ENCODE measurements around the gene ADAD2.

DNA sequence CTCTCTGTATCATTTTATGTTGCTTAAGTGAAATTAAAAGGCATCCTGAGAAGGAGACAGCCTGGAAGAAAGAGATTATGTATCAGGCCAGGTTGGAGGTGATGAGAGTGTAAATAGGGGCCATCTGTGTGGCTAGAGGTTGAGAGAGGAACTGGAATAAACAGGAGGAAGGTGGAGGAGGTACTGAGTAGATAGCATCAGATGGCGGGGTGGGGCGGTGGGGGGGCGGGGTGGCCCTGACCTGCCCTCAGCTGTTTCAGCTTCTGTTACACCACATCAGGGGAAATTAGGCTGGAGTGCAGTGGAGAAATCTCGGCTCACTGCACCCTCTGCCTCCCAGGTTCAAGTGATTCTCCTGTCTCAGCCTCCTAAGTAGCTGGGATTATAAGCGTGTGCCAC is 55.7 kb downstream of the ADAD2 start:
- TF ChIP-seq, protein P1, sequence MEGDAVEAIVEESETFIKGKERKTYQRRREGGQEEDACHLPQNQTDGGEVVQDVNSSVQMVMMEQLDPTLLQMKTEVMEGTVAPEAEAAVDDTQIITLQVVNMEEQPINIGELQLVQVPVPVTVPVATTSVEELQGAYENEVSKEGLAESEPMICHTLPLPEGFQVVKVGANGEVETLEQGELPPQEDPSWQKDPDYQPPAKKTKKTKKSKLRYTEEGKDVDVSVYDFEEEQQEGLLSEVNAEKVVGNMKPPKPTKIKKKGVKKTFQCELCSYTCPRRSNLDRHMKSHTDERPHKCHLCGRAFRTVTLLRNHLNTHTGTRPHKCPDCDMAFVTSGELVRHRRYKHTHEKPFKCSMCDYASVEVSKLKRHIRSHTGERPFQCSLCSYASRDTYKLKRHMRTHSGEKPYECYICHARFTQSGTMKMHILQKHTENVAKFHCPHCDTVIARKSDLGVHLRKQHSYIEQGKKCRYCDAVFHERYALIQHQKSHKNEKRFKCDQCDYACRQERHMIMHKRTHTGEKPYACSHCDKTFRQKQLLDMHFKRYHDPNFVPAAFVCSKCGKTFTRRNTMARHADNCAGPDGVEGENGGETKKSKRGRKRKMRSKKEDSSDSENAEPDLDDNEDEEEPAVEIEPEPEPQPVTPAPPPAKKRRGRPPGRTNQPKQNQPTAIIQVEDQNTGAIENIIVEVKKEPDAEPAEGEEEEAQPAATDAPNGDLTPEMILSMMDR (conservative IDR thresholded peaks at IDR 0.05): no peak
- TF ChIP-seq ZFX (IDR thresholded peaks at IDR 0.05): no peak

Data from C4-2B (cell line).